Neural cell (in vitro differentiated cells): Measurements from ENCODE around the gene VPS39.

ENCODE experiments used
- CTCF ChIP-seq: fragments of 450-650 bp; IDR thresholded peaks from 2 replicates; pipeline ENCODE4 v1.5.1; 2014; ENCODE audit warnings: antibody characterized with exemption, mild to moderate bottlenecking, moderate library complexity; ENCODE audit not compliant: poor library complexity, severe bottlenecking
- EZH2 ChIP-seq: fragments of 200-600, 300-800 bp; shearing (Covaris generic), sonication (generic); IDR thresholded peaks from 2 replicates; pipeline ENCODE4 v1.6.1; 2014; ENCODE audit warnings: antibody characterized with exemption, low read length, borderline replicate concordance, mild to moderate bottlenecking; ENCODE audit not compliant: insufficient read depth, poor library complexity, severe bottlenecking
- POLR2AphosphoS5 ChIP-seq: IDR thresholded peaks from 2 replicates; pipeline ENCODE4 v1.6.1; 2012
- SMC3 ChIP-seq: fragments of 450-650 bp; conservative IDR thresholded peaks from 2 replicates; pipeline ENCODE4 v1.6.1; 2014; ENCODE audit warnings: antibody characterized with exemption, mild to moderate bottlenecking, moderate library complexity; ENCODE audit not compliant: poor library complexity

DNA sequence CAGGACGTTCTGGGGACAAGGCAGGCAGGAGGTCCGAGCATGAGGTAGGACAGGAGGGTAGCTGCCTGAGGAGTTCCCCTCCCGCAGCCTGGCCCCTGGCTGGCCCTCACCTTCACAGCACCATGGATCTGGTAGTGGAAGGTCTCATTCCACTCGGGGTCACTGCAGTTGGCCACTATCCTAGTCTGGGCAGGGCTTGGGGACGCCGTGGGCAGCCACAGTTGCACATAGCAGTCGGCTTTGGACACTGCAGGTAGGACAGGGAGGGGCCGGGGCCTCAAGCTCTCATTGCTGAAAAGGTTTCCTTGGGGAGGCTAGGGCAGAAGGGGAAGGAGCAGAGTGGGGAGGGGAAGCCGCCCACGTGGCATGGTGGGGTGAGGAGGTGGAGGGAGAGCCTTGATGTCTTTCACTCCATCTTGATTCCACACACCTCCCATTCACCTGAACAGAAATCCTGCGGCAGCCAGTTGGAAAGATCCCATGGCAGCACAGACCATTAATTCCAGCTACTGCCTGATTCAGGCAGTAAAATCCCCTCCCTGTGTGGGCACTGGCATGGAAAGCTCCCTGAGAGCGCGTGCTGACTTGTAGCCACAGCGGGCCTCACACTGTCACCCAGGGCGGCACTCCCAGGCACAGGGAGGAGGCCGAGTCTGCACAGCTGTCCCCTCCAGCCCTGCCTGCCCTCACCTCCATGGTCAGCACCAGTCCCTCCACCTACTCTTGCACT is 53.7 kb downstream of the VPS39 start:
- TF ChIP-seq CTCF (no peak), POLR2AphosphoS5 (no peak), SMC3 (no peak), EZH2 (no peak)
